GM23248 (cell line): ENCODE data around the gene NKX2-8. TPM values are rescaled to one million over a fixed set of nuclear protein-coding genes. Genes with fewer than 3 reads are reported as not detected.

Source experiments
- DNase-seq: peaks from one replicate; pipeline ENCODE4 v3.0.0-alpha.2; 2015
- H2AFZ ChIP-seq: fragments of 200-600 bp; sonication (generic); 2 replicates; pipeline ENCODE4 v1.6.1; 2016; ENCODE audit warnings: antibody characterized with exemption
- H3F3A ChIP-seq: fragments of 200-600 bp; sonication (generic); 2 replicates; pipeline ENCODE4 v1.6.1; 2016; ENCODE audit warnings: mild to moderate bottlenecking, antibody characterized with exemption, mixed run types; ENCODE audit not compliant: insufficient read depth
- H3K27ac ChIP-seq: fragments of 200-600 bp; sonication (generic); 2 replicates; pipeline ENCODE4 v1.5.1; 2016; ENCODE audit warnings: mild to moderate bottlenecking
- H3K27me3 ChIP-seq: fragments of 200-600 bp; sonication (generic); replicated peaks from 2 replicates; pipeline ENCODE4 v1.6.1; 2016; ENCODE audit warnings: mild to moderate bottlenecking; ENCODE audit not compliant: insufficient read depth
- H3K36me3 ChIP-seq: fragments of 200-600 bp; sonication (generic); 2 replicates; pipeline ENCODE4 v1.6.1; 2016; ENCODE audit warnings: low read depth, mild to moderate bottlenecking
- H3K4me1 ChIP-seq: fragments of 200-600 bp; sonication (generic); 2 replicates; pipeline ENCODE4 v1.6.1; 2016; ENCODE audit warnings: mild to moderate bottlenecking; ENCODE audit not compliant: insufficient read depth
- H3K4me2 ChIP-seq: fragments of 200-600 bp; sonication (generic); one replicate; pipeline ENCODE4 v1.6.1; 2016; ENCODE audit warnings: mild to moderate bottlenecking; ENCODE audit not compliant: unreplicated experiment
- H3K4me3 ChIP-seq: fragments of 200-600 bp; sonication (generic); 2 replicates; pipeline ENCODE4 v1.5.1; 2016; ENCODE audit warnings: mild to moderate bottlenecking
- H3K79me2 ChIP-seq: fragments of 200-600 bp; sonication (generic); 2 replicates; pipeline ENCODE4 v1.6.1; 2016; ENCODE audit warnings: mild to moderate bottlenecking; ENCODE audit not compliant: insufficient read depth
- H3K9ac ChIP-seq: fragments of 200-600 bp; sonication (generic); 2 replicates; pipeline ENCODE4 v1.6.1; 2016; ENCODE audit warnings: mild to moderate bottlenecking
- H3K9me2 ChIP-seq: fragments of 200-600 bp; sonication (generic); 2 replicates; pipeline ENCODE4 v1.6.1; 2016; ENCODE audit warnings: mixed run types, mild to moderate bottlenecking, moderate library complexity; ENCODE audit not compliant: insufficient read depth
- H3K9me3 ChIP-seq: fragments of 200-600 bp; sonication (generic); one replicate; pipeline ENCODE4 v1.6.1; 2017; ENCODE audit warnings: low read depth
- H4K20me1 ChIP-seq: fragments of 200-600 bp; sonication (generic); 2 replicates; pipeline ENCODE4 v1.6.0; 2016; ENCODE audit not compliant: insufficient read depth
- EZH2 ChIP-seq: fragments of 200-600 bp; sonication (generic); IDR thresholded peaks from 2 replicates; pipeline ENCODE4 v1.6.1; 2018; ENCODE audit warnings: antibody characterized with exemption, mild to moderate bottlenecking; ENCODE audit not compliant: insufficient read depth, poor library complexity, severe bottlenecking
- EZH2phosphoT487 ChIP-seq: fragments of 200-600 bp; sonication (generic); IDR thresholded peaks from 2 replicates; pipeline ENCODE4 v1.6.1; 2018; ENCODE audit warnings: antibody characterized with exemption, moderate library complexity, mild to moderate bottlenecking, low read depth; ENCODE audit not compliant: insufficient read depth
- WGBS, 2 experiments: methylation state at CpG; one replicate each; pipeline ENCODE4 v1.1.6; 2015 to 2017; ENCODE audit warnings: low lambda C conversion rate in 2 of 2, low coverage in 1 of 2; ENCODE audit errors: missing lambda C conversion rate in 2 of 2; 5-methylcytosine and 5-hydroxymethylcytosine counted together
- in situ Hi-C: fragments of 300-500 bp; cut with MboI; formaldehyde crosslinking; loops from 2 replicates; pipeline ENCODE4 v1.15.0; 2020
- polyA plus RNA-seq: library from polyadenylated mRNA; unstranded; fragments of >200 nt; fragmentation: Nextera tagmentation; extraction: Ambion mirVana; gene quantifications from 2 replicates; pipeline ENCODE4 v1.2.1, GENCODE V29; 2016
- total RNA-seq: library from RNA; depleted of rRNA; stranded (reverse); fragments of >200 nt; shearing (Covaris generic); gene quantifications from 2 replicates; pipeline ENCODE4 v1.2.3, GENCODE V29; 2014; rRNA removed

NKX2-8 gene
- total and polyA plus RNA-seq, 2 experiments from 2014 or later = not detected

DNA sequence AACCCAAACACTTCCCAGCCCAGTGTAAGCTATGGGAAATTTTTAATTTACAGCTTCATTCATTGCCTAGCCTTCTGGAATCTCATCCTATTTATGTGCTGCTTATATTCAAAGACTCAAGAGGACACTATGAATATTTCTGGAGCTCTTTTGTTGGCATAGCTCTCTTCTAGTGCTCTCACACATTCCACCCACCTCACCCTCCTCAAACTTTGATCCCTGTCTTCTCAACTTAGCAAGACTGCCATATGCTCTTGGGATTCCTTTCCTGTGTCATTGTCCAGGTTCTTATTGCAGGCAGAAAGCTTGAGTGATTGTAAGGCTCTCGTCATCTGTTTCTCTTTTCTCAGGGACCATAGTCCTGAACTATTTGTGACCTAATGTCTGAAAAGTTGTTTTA, 44.4 kb downstream of the NKX2-8 start:
- H3K9me2 ChIP-seq = no peaks in the 10 kb centered on the region
- no peaks in the 10 kb centered on the region for H3K36me3 ChIP-seq
- H3K4me3 ChIP-seq = no peak overlapping the region
- H3K9me3 ChIP-seq = no peaks in the 10 kb centered on the region
- TF ChIP-seq EZH2 = no peak
- TF ChIP-seq EZH2phosphoT487 = no peak
- H3K27me3 ChIP-seq = peaks cover 19% of the 10 kb centered on the region
- in situ Hi-C loops = no loop called here
- no peak overlapping the region for H3K4me2 ChIP-seq
- H4K20me1 ChIP-seq = no peaks in the 10 kb centered on the region
- no peak overlapping the region for H3K9ac ChIP-seq
- no peak overlapping the region for H2AFZ ChIP-seq
- H3K27ac ChIP-seq = no peak overlapping the region
- H3F3A ChIP-seq = no peaks in the 10 kb centered on the region
- no peak for DNase-seq
- no peaks in the 10 kb centered on the region for H3K79me2 ChIP-seq
- H3K4me1 ChIP-seq = no peaks in the 10 kb centered on the region
- 41 to 42% methylated on average over 1 of the region's 1 CpG for WGBS, 2 experiments

Other genes starting within 250 kb of the NKX2-8 start
- not detected in 2 replicates for gene NKX2-1, start 62.4 kb downstream of the NKX2-8 start, total RNA-seq
- not detected in 2 replicates for gene NKX2-1, start 62.4 kb downstream of the NKX2-8 start, polyA plus RNA-seq
- not detected in 2 replicates for gene PAX9, start 79.2 kb upstream of the NKX2-8 start, total RNA-seq
- 0.05 and 0.19 TPM in 2 replicates for gene PAX9, start 79.2 kb upstream of the NKX2-8 start, polyA plus RNA-seq